ENCODE measurements around the gene KLF15.

Gene KLF15

GRCh38 chr3:126394179-126394976 lies 37.2 kb upstream of the KLF15 start, which contains the start of gene CFAP100:
Gene CFAP100, plus strand, starts transcription at chr3:126394909. Its CDS starts 1,092 bp downstream, at chr3:126396001.
- H3K36me3 Mint-ChIP-seq (ENCODE audit: low read depth): no peaks in the 10 kb centered on the region
- peaks cover 52% of the 10 kb centered on the region for H3K27me3 Mint-ChIP-seq
- H3K27ac Mint-ChIP-seq: no peak within 1 kb of the TSS
- no peak within 1 kb of the TSS for H3K4me3 Mint-ChIP-seq
- H3K4me1 Mint-ChIP-seq (ENCODE audit: low read depth): peaks cover 3% of the 10 kb centered on the region
- H3K9me3 Mint-ChIP-seq: no peaks in the 10 kb centered on the region

- Mint-ChIP-seq H3K27ac (no peak overlapping the region), H3K27me3 (peaks cover 53% of the 10 kb centered on the region), H3K9me3 (no peaks in the 10 kb centered on the region), H3K36me3 (ENCODE audit: low read depth) (no peaks in the 10 kb centered on the region), H3K4me1 (ENCODE audit: low read depth) (peaks cover 4% of the 10 kb centered on the region), H3K4me3 (no peak overlapping the region)
These were observed 36.4 kb upstream of the KLF15 start for GRCh38 chr3:126393563-126393962.

- Mint-ChIP-seq H3K36me3 (ENCODE audit: low read depth) (no peaks in the 10 kb centered on the region), H3K27ac (no peak overlapping the region), H3K4me1 (ENCODE audit: low read depth) (peaks cover 4% of the 10 kb centered on the region), H3K27me3 (peaks cover 64% of the 10 kb centered on the region), H3K4me3 (no peak overlapping the region), H3K9me3 (no peaks in the 10 kb centered on the region)
These were observed 35.0 kb upstream of the KLF15 start for GRCh38 chr3:126392246-126392645.

GRCh38 chr3:126391631-126392030 lies 34.4 kb upstream of the KLF15 start:
- Mint-ChIP-seq H3K36me3 (ENCODE audit: low read depth) (no peaks in the 10 kb centered on the region), H3K27me3 (peaks cover 64% of the 10 kb centered on the region), H3K4me3 (no peak overlapping the region), H3K27ac (no peak overlapping the region), H3K4me1 (ENCODE audit: low read depth) (peaks cover 4% of the 10 kb centered on the region), H3K9me3 (no peaks in the 10 kb centered on the region)

DNA sequence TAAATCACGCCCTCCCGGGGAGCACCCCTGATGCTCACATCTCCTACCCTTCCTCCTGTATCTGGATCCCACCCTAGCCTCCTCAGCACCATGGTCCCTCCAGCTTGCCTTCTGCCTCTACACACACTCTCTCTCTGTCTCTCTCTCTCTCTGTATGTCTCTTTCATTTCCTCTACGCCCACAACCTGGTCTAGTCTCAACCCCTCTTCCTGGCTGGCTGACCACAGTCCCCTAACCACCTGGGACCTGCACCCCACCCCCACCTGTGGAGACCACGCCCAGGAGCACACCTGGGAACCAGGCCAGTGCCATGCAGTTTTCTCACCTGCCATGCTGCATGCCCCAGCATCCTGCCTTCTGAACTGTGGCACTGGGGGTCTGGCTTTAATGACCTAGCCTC lies 33.5 kb upstream of the KLF15 start:
- Mint-ChIP-seq H3K9me3 (no peaks in the 10 kb centered on the region), H3K27ac (no peak overlapping the region), H3K4me3 (no peak overlapping the region), H3K27me3 (peaks cover 64% of the 10 kb centered on the region), H3K36me3 (ENCODE audit: low read depth) (no peaks in the 10 kb centered on the region), H3K4me1 (ENCODE audit: low read depth) (peaks cover 4% of the 10 kb centered on the region)

GRCh38 chr3:126390201-126390600 lies 33.0 kb upstream of the KLF15 start:
- Mint-ChIP-seq H3K27ac (no peak overlapping the region), H3K9me3 (no peaks in the 10 kb centered on the region), H3K4me3 (no peak overlapping the region), H3K4me1 (ENCODE audit: low read depth) (peaks cover 4% of the 10 kb centered on the region), H3K36me3 (ENCODE audit: low read depth) (no peaks in the 10 kb centered on the region), H3K27me3 (peaks cover 64% of the 10 kb centered on the region)

- Mint-ChIP-seq H3K27me3 (peaks cover 64% of the 10 kb centered on the region), H3K4me3 (no peak overlapping the region), H3K4me1 (ENCODE audit: low read depth) (peaks cover 4% of the 10 kb centered on the region), H3K9me3 (no peaks in the 10 kb centered on the region), H3K36me3 (ENCODE audit: low read depth) (no peaks in the 10 kb centered on the region), H3K27ac (no peak overlapping the region)
These were observed 32.6 kb upstream of the KLF15 start for GRCh38 chr3:126389794-126390146.

DNA sequence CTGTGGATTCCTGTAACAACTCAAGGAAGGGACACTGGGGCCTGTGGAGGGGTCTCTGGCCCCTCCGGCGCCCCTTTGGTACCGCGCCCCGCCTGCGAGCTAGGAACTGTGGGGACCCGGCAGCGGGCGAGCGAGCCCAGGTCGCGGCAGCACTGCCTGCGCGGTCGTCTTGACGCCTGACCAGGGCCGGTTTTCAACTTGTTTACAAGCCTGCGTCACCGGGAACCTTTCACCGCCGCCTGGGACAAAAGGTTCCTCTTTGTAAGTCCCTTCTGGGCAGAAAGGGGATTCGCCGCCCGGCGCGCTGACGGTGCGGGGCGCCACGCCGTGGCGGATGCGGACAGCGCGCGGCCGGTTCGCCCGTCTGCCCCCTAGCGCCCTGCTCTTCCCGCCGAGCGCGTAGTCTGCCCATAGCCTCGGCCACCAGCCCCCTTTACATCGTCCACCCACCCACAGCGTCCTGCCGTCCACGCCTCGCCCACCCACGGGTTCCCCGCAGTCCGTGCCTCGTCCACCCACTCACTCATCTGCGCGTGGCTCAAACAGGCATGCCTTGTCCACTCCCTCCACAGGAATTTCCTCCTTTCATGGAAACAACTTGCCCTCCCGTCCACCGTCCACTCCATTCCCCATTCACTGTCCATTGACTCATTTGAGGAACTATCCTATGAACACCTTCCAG lies 32.0 kb upstream of the KLF15 start:
- Mint-ChIP-seq H3K27me3 (peaks cover 65% of the 10 kb centered on the region), H3K36me3 (ENCODE audit: low read depth) (no peaks in the 10 kb centered on the region), H3K27ac (no peak overlapping the region), H3K9me3 (no peaks in the 10 kb centered on the region), H3K4me3 (no peak overlapping the region), H3K4me1 (ENCODE audit: low read depth) (peaks cover 4% of the 10 kb centered on the region)

- Mint-ChIP-seq H3K27ac (no peak overlapping the region), H3K4me3 (no peak overlapping the region), H3K4me1 (ENCODE audit: low read depth) (no peaks in the 10 kb centered on the region), H3K36me3 (ENCODE audit: low read depth) (no peaks in the 10 kb centered on the region), H3K9me3 (no peaks in the 10 kb centered on the region), H3K27me3 (peaks cover 28% of the 10 kb centered on the region)
These were observed 24.8 kb upstream of the KLF15 start for GRCh38 chr3:126381966-126382365.

DNA sequence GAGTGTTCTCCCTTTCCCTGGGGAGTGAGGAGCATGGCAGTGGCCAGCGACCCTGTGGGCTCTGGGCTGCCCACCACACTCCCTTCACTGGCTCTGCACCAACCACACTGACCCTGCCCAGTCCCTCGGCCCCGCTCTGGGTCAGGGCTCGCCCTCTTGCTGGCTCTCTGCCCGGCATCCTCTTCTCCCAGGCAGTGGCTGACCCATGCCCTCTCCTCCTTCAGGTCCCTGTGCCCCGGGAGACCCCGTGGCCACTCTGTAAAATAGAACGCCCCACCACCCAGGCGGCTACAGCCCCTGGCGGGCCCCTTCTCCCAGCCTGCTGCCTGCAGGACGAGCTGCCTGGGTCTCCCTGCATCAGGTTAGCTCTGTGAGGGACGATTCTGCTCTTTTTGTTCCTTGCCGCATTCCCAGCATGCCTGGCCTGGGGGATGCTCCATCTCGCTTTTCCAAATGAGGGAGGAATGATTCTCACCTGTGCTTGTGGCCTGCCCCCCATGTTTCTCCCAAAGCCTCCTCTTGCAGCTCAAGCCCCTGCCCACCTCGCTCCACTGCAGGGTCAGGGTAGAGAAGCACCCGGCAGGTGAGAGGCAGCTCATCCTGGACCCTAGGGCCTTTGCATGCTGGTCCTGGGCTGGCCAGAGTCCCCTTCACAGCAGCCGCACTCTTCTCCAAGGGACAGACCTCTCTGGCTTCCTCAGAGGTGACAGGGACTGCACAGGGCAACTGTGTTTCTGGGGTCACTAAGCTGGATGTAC lies 23.0 kb upstream of the KLF15 start:
- no peak overlapping the region for H3K27ac Mint-ChIP-seq

GRCh38 chr3:126378341-126378751 lies 21.1 kb upstream of the KLF15 start:
- H3K9me3 Mint-ChIP-seq: no peaks in the 10 kb centered on the region
- no peaks in the 10 kb centered on the region for H3K36me3 Mint-ChIP-seq (ENCODE audit: low read depth)
- no peaks in the 10 kb centered on the region for H3K4me1 Mint-ChIP-seq (ENCODE audit: low read depth)
- H3K27me3 Mint-ChIP-seq: peaks cover 12% of the 10 kb centered on the region
- no peak overlapping the region for H3K27ac Mint-ChIP-seq
- H3K4me3 Mint-ChIP-seq: no peak overlapping the region

More for the DNA sequence above, 23.0 kb upstream of the KLF15 start:
- Mint-ChIP-seq H3K27me3 (peaks cover 23% of the 10 kb centered on the region), H3K36me3 (ENCODE audit: low read depth) (no peaks in the 10 kb centered on the region), H3K9me3 (no peaks in the 10 kb centered on the region), H3K4me1 (ENCODE audit: low read depth) (no peaks in the 10 kb centered on the region), H3K4me3 (no peak overlapping the region)

DNA sequence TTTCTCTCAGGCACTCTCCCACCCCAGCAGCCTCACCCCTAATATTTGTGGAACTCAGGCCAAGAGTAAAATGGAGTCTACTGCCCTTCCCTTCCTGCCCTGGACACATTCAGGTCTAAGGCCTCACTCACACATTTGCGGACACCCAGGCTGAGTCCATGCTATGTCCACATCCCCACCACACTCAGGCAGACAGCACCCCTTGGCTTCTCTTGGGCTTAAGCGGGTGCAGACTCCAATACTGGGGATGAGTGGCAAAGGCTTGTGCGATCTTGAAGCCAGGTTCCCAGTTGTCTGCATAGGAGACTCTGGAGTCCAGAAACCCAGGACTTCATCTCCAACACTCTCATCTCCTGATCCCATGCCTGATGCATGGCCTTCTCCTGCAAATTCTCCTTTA lies 20.0 kb upstream of the KLF15 start:
- no peak overlapping the region for H3K4me3 Mint-ChIP-seq
- H3K4me1 Mint-ChIP-seq (ENCODE audit: low read depth): no peaks in the 10 kb centered on the region
- H3K9me3 Mint-ChIP-seq: no peaks in the 10 kb centered on the region
- H3K36me3 Mint-ChIP-seq (ENCODE audit: low read depth): no peaks in the 10 kb centered on the region
- H3K27me3 Mint-ChIP-seq: peaks cover 3% of the 10 kb centered on the region
- H3K27ac Mint-ChIP-seq: no peak overlapping the region

DNA sequence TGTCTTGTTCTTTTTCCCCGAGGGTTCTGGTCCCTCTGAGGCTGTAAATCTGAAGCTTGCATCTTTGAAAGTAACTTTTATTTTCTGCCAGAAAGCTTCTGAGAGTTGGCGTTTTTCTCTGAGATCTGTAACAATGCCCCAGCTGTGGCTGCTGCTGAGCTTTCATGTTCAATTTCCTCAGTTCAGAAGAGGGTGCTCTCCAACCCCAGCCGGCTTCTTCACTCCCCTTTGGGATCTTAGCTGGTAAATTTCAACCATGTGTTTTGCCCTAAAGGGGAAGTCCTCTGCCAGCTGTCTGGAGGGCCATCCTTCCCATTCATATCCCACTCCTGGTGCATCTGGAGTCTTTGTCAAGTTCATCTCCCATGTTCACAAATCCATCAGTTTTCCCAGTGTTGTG lies 19.2 kb upstream of the KLF15 start:
- no peaks in the 10 kb centered on the region for H3K36me3 Mint-ChIP-seq (ENCODE audit: low read depth)
- no peaks in the 10 kb centered on the region for H3K9me3 Mint-ChIP-seq
- H3K27ac Mint-ChIP-seq: no peak overlapping the region
- no peaks in the 10 kb centered on the region for H3K4me1 Mint-ChIP-seq (ENCODE audit: low read depth)
- H3K4me3 Mint-ChIP-seq: no peak overlapping the region
- H3K27me3 Mint-ChIP-seq: no peaks in the 10 kb centered on the region

DNA sequence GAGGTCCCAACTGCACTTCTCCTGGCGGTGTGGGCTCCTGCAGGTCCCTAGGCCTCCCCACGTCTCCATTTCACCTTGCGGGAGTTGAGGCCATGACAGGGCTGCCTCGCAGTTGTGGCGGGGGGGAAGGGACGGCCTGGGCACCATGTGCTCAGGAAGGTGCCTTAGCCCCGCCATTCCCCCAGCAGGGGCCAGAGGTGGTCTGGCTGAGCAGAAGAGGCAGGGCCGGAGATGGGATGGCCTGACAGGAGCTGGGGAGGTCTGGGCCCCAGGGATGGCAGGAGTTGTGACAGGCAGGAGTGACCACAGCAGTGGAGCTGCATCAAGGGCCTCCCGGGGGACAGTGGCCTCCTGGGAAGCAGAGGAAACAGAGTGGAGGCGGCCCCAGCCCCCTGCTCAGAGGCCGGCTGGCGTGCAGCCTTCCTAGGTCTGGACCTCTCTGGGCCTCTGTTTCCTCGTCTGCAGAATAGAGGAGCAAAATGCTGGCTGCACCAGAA lies 18.7 kb upstream of the KLF15 start:
- no peaks in the 10 kb centered on the region for H3K27me3 Mint-ChIP-seq
- H3K9me3 Mint-ChIP-seq: no peaks in the 10 kb centered on the region
- no peak overlapping the region for H3K4me3 Mint-ChIP-seq
- no peaks in the 10 kb centered on the region for H3K4me1 Mint-ChIP-seq (ENCODE audit: low read depth)
- no peaks in the 10 kb centered on the region for H3K36me3 Mint-ChIP-seq (ENCODE audit: low read depth)
- no peak overlapping the region for H3K27ac Mint-ChIP-seq
